ENCODE data around the gene TLE3.
"Not testable (repeated sequence)": the region's sequence is repeated elsewhere in the genome, so short reads cannot be mapped to it uniquely, and the experiment has no call there.

TLE3 gene

DNA sequence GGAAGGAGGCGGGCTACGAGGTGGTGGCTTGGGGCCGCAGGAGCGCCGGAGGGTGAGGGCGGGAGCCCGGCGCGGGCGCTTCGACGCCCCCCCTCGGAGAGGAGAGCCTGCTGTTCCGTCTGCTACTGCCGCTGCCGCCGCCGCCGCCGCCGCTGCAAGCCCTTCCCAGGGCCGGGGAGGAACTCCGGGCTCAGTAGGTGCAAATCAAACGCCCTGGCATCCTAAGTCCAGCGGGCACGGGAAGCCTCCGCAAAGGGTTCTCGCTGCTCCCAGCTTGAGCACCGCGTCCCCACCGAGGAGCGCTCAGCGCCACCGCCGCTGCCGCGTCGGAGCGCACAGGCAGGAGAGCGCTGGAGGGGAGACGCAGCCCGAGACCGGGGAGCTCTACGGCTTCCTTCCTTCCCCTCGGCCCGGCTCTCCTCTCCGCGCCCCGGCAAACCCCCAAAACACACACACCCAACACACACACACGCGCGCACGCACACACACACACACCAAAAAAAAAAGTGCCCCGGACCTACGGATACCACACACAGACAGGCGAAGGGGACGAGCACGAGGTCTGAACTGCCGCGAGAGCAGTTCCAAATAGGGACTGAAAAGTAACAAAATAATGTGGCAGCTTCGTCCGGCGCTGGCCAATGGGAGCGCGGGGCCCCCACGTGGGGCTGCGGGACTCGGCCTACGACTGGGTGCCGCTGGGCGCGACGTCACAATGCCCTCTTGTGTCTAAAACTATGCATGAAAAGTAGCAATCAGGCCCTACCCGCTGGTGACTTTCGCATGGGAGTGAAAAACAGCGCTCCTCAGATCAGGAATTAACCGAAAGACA, at the start of gene TLE3:
Gene TLE3, minus strand, starts transcription at position 597 of the 832 bp plus-strand sequence. CDS start 1,119 bp downstream, outside the sequence.
- in situ Hi-C loops (cut with HindIII; ENCODE audit: low pct_unique_long_range_greater_than_20kb, low sequenced_read_pairs), result no loop called here
- peak; percentile 99 to 100 for DNase-seq (ENCODE audit: low read depth in 1 of 2, low spot score in 1 of 2)
- no peak for TF ChIP-seq JUND (IDR thresholded peaks at IDR 0.05; ENCODE audit: low read depth)

DNA sequence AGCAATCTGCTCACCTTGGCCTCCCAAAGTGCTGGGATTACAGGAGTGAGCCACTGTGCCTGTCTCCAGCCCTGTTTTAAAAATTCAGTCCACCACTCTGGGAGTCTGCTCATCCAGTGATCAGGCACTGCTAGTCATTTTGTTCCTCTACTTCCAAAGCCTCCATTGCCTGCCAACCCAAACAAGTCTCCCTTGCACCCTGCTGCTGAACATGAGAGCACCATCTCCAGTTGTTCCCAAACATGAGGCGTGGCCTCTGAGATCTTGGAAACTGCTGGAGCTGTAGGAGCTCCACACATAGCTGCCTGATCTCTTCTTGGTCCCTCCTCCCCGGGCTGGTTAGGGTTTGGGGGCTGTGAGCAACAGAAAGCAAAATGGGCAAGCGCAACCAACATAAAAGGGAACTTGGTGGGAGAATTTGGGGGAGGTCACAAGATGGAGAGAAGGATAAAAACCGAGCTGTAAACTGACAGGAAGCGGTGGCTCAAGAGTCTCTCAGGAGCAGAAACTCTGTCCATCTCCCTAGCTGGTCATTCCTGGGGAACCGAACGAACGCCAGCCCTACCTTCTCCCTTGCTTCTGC, 49.6 kb upstream of the TLE3 start:
- TF ChIP-seq JUND (IDR thresholded peaks at IDR 0.05; ENCODE audit: low read depth), result no peak
- in situ Hi-C loops (cut with HindIII; ENCODE audit: low pct_unique_long_range_greater_than_20kb, low sequenced_read_pairs), result no loop called here
- no peak for DNase-seq (ENCODE audit: low read depth in 1 of 2, low spot score in 1 of 2)

DNA sequence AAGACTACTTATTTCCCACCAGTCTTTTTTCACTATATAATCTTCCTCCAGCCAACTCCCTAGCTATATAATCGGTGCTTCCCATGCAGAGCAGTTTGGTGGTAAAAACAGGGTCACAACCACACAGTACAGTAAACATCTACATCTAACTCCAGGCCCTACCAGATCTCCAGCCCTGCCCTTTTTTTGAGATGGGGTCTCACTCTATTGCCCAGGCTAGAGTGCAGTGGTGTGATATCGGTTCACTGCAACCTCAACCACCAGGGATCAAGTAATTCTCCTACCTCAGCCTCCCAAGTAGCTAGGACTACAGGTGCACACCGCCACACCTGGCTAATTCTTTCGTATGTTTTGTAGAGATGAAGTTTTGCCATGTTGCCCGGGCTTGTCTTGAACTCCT, 49.1 kb upstream of the TLE3 start:
- TF ChIP-seq JUND (IDR thresholded peaks at IDR 0.05; ENCODE audit: low read depth), result no peak
- DNase-seq (ENCODE audit: low read depth in 1 of 2, low spot score in 1 of 2), result no peak
- in situ Hi-C loops (cut with HindIII; ENCODE audit: low pct_unique_long_range_greater_than_20kb, low sequenced_read_pairs), result no loop called here

DNA sequence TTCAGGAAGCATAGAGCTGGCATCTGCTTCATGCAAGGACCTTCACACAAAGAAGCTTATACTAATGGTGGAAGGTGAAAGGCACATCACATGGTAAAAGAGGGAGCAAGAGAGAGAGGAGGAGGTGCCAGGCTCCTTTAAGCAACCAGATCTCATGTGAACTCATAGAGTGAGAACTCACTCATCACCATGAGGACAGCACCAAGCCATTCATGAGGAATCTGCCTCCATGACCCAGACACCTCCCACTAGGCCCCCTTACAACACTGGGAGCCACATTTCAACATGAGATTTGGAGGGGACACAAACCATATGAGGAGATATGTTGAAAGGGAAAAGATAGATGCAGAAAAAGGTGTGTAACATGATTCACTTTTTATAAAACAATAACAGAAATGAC, 48.4 kb upstream of the TLE3 start:
- DNase-seq (ENCODE audit: low read depth in 1 of 2, low spot score in 1 of 2), result no peak
- TF ChIP-seq JUND (IDR thresholded peaks at IDR 0.05; ENCODE audit: low read depth), result no peak
- in situ Hi-C loops (cut with HindIII; ENCODE audit: low pct_unique_long_range_greater_than_20kb, low sequenced_read_pairs), result no loop called here

DNA sequence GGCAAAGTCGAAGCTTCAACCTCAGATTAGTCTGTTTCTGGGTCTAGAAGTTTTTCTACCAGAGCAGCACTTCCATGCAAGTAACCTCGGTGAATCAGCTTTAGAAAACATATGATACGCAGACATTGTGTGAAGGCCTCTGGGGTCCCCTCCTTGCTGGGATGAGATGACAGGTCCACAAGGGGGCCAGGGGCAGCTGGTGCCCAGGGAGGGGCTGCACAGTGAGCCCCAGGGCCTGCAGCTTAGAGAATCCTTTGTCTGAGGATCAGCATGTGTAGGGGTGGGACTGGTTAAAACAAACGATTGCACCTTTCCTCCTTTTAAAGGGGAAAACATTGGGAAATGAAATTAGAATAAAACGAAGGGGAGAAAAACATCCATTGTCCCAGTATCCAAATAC, 47.5 kb upstream of the TLE3 start:
- DNase-seq (ENCODE audit: low read depth in 1 of 2, low spot score in 1 of 2), result no peak
- no peak for TF ChIP-seq JUND (IDR thresholded peaks at IDR 0.05; ENCODE audit: low read depth)
- in situ Hi-C loops (cut with HindIII; ENCODE audit: low pct_unique_long_range_greater_than_20kb, low sequenced_read_pairs), result no loop called here

DNA sequence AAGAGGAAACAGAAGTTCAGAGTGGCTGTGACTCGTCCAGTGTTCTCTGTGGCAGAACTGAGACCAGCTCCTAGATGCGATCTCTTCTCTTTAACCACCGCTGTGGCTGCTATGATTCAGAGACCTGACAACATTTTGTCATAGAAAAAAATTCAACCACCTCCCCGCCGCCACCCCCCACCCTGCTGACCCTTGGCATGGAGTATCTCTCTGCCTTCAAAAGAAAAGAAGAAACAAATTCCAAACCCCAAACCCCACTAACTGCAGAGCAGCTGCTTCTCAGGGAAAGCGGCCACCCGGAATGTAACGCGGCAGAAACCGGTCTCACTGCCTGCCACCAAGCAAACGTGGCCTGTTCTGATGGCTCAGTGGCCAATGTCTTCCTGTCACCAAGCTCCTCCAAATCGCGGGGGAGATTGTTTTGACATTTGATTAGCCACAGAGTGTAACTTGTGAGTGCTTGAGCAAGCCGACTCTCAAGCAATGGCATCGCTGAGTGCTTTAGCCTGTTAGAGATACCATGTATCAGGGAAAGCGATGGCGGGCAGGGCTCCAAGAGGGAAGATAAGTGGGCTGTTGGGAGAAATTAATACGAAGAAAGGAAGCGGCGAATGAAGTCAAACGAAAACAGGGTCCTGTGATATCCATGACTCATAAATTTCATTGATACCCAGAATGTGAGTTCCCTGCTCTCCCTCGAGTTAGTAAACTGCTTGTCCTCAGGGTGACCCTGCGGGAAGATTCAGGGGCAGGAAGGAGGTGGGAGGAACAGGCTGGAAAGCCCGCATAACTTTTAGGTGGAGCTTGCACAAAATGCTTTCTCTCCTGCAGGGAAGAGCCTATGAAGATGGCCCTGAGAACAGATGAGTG, 44.8 kb upstream of the TLE3 start:
- in situ Hi-C loops (cut with HindIII; ENCODE audit: low pct_unique_long_range_greater_than_20kb, low sequenced_read_pairs), result no loop called here
- TF ChIP-seq JUND (IDR thresholded peaks at IDR 0.05; ENCODE audit: low read depth), result no peak
- no peak for DNase-seq (ENCODE audit: low read depth in 1 of 2, low spot score in 1 of 2)

DNA sequence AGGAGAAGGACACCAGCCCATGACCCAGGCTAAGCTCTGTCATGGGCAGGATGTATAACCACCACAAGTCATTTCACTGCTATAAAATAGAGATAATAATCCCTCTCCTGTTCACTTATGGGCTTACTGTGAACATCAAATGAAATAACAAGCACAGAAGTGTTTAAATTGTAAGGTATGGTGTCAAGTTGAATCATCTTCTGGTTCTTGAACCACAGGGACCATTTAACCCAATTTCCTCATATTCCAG, 44.3 kb upstream of the TLE3 start:
- no peak for TF ChIP-seq JUND (IDR thresholded peaks at IDR 0.05; ENCODE audit: low read depth)
- DNase-seq (ENCODE audit: low read depth in 1 of 2, low spot score in 1 of 2), result no peak
- in situ Hi-C loops (cut with HindIII; ENCODE audit: low pct_unique_long_range_greater_than_20kb, low sequenced_read_pairs), result no loop called here

DNA sequence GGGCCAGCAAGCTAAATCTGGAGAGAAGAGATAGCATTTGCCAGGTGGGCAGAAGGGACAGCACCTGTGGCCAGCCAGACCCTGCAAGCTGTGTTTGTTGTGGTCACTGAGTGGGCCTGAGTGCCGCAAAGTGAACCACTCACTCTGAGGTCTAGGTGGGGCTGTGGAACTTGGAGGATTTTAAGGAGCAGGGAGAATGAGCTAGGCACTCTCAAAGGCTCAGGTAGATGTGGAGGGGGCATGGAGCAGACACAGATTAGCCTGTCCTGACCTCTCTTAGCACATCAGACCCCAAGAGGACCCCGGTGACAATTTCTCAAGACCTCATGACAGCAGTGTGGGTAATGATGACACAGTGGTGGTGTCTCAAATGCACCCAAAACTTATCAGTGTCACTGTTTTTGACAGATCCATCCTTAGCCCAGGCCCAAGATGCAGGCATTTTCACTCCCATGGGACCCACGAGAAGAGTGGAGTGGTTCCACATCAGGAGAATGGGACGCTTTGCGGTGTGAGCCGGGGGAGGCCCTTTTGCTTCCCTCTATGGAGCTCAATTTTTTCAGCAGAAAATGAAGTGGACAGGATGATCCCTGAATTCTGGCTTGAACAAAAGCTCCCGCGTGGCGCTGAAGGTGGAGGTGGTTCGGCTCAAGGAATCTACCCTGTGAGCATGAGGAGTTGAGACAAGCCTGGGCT, 43.8 kb upstream of the TLE3 start:
- in situ Hi-C loops (cut with HindIII; ENCODE audit: low pct_unique_long_range_greater_than_20kb, low sequenced_read_pairs), result no loop called here
- no peak for TF ChIP-seq JUND (IDR thresholded peaks at IDR 0.05; ENCODE audit: low read depth)

DNA sequence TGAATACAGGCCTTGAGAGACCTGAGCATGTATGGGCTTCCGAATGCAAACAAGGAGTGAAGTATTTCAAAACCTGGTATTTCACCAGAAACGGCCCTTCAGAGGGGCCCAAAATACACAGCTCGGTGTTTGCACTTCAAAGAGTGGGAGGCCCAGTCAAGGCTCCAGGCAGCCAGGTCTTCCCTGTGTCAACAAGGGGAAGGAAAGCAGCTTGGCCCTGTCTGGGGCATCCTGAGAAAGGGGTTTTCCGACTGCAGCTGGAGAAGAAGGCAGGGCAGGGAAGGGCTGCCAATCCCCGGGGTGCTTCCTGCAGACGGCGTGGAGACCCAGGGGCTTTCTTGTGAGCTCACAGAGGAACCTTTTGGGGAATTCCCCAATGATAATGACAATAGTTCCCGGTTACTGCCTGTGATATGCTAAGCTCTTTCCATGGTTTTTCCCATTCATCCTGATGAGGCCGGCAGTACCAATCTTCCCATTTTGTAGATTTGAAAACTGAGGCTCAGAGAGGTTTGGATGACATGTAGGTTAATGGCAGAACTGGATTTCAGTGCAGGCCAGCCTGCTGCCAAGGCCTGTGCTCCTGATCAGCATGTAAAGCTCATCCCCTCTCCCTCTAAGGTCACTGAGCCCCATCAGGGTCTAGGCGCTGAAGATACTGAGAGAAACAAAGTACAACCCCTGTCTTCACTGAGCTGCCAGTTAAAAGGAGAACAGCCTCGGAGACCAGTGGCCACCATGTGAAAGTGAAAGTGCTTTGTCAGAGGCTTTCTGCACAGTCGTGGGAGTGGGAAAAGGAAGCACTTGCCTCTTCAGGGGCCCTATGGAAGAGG, 43.0 kb upstream of the TLE3 start:
- in situ Hi-C loops (cut with HindIII; ENCODE audit: low pct_unique_long_range_greater_than_20kb, low sequenced_read_pairs), result no loop called here
- no peak for TF ChIP-seq JUND (IDR thresholded peaks at IDR 0.05; ENCODE audit: low read depth)
- peak in 1 of 2 experiments; percentile 44 for DNase-seq (ENCODE audit: low read depth in 1 of 2, low spot score in 1 of 2)

More for the DNA sequence above, 43.8 kb upstream of the TLE3 start:
- no peak for DNase-seq (ENCODE audit: low read depth in 1 of 2, low spot score in 1 of 2)

DNA sequence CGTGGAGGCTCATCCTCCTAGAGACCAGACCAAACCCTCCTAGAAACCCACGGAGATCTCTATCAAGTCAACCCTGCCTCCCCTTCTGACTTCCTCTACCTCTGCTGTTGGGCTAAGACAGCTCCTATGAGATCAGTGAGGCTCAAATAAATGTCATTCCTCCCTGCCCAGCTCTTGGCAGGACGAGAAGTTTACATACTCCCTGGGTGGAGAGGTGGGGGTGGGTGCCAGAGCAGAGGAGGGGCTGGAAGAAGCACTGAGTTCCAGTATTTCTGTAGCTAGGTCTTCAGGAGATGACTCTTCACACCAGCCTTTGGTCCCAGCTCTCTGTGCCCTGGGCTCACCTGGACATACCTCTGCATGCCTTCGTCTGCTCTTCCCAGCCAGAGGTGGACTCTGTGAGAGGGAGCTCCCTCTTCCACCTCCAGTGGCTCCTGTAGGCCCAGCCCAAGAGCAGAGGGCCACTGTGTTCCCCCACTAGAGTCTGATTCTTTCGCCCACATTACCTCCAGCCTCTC, 42.4 kb upstream of the TLE3 start:
- in situ Hi-C loops (cut with HindIII; ENCODE audit: low pct_unique_long_range_greater_than_20kb, low sequenced_read_pairs), result no loop called here
- DNase-seq (ENCODE audit: low read depth in 1 of 2, low spot score in 1 of 2), result no peak
- TF ChIP-seq JUND (IDR thresholded peaks at IDR 0.05; ENCODE audit: low read depth), result no peak

DNA sequence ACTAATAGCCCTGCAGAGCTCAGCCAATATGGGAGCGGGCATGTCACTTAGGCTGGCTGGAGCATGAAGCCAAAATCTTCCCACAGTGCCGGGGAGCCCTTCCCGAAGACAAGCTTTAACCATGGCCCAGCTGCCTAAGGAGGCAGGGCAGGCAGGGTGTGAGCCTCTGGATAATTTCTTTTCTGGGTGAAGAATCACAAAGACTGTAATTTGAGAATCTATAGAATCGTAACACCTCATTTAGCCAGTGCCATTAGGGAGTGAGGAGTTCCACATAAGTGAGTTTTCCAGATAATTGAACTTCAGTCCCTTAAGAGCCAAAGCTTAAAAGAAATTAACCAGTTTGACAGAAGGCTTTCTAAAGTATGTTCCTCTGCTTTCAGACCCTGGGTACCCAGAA, 40.2 kb upstream of the TLE3 start:
- no peak for DNase-seq (ENCODE audit: low read depth in 1 of 2, low spot score in 1 of 2)
- TF ChIP-seq JUND (IDR thresholded peaks at IDR 0.05; ENCODE audit: low read depth), result no peak

DNA sequence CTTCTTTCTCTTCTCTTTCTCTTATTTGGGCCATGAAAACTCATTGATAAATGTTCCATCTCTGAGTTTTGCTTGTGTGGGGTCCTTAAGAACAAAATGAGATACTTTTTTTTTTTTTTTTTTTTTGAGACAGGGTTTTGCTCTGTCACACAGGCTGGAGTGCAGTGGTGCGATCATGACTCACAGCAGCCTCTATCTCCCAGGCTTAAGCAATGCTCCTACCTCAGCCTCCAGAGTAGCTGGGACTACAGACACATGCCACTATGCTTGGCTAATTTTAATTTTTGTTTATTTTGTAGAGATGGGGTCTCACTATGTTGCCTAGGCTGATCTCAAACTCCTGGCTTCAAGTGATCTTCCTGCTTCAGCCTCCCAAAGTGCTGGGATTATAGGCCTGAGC, 39.3 kb upstream of the TLE3 start:
- in situ Hi-C loops (cut with HindIII; ENCODE audit: low pct_unique_long_range_greater_than_20kb, low sequenced_read_pairs); DNase-seq (ENCODE audit: low read depth in 1 of 2, low spot score in 1 of 2): not testable (repeated sequence)

More for the DNA sequence above, 40.2 kb upstream of the TLE3 start:
- in situ Hi-C loops (cut with HindIII; ENCODE audit: low pct_unique_long_range_greater_than_20kb, low sequenced_read_pairs), result no loop called here

Measured in T47D (cell line).